OCI-M1 (cell line): Measurements from ENCODE around the gene SNCG.
A peak's percentile ranks its signal among the peaks of the same experiment; 100 is the strongest.
"Not testable (repeated sequence)": the region's sequence is repeated elsewhere in the genome, so short reads cannot be mapped to it uniquely, and the experiment has no call there.

Experiments
- DNase-seq: peaks from one replicate; lab custom pipeline; 2025; lab: John Stamatoyannopoulos, UW

Gene SNCG

DNA sequence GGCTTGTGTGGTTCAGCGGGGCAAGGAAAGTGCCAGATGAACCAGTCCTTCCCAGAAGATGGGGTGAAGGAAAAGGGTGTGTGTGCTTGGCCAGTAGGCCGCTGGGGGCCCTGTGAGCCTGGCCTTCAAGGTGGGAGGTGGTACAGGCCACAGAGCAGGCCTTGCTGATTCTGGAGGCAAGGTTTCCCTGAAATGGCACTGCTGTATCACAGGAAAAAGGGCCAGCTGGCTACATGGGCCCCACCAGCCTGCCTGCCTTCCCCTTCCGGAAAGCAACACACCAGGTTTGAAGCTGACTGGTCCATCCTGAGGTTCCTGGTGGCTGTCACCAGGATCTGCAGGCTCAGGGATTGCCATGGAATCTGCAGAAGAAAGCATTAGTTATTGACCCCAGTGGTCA, 13.5 kb upstream of the SNCG start:
- no peak for DNase-seq

DNA sequence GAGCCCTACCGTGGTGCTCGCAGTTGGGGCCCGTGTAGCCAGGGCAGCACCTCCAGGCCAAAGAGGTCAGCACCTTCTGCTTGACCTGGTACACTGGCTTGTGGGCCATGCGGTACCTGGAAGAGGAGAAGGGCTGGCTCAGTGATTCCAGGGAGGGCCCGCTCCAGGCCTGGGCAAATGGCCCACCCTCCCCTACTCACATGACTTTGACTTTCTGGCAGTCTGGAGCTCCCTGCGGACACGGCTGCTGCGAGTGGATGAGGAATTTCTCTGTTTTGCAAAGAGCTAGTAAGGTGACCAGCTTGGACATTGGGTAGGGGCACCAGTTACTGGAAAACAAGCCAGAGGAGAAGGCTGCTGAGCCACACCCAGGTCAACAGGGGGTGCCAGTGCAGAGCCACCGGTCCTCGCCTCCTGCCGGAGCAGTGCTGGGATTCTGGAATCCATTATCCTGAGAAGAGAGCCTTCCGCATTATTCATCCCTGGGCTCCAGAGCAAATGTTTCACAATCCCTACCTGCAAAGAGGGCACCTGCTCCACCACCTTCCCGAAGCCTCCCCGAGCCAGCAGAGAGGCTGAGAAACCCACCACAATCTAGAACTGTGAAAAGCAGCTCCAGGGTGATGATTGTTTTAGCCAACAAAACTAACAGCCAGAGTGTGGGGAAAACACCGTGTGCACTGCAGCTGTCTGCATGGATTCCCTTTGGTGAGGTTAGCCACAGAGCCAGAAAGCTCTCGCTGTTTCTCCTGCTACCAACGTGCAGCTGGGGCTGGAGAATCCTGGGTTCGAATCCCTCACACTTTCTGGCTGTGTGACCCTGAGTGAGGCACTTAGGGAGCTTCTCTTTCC, 12.8 kb upstream of the SNCG start:
- no peak for DNase-seq

DNA sequence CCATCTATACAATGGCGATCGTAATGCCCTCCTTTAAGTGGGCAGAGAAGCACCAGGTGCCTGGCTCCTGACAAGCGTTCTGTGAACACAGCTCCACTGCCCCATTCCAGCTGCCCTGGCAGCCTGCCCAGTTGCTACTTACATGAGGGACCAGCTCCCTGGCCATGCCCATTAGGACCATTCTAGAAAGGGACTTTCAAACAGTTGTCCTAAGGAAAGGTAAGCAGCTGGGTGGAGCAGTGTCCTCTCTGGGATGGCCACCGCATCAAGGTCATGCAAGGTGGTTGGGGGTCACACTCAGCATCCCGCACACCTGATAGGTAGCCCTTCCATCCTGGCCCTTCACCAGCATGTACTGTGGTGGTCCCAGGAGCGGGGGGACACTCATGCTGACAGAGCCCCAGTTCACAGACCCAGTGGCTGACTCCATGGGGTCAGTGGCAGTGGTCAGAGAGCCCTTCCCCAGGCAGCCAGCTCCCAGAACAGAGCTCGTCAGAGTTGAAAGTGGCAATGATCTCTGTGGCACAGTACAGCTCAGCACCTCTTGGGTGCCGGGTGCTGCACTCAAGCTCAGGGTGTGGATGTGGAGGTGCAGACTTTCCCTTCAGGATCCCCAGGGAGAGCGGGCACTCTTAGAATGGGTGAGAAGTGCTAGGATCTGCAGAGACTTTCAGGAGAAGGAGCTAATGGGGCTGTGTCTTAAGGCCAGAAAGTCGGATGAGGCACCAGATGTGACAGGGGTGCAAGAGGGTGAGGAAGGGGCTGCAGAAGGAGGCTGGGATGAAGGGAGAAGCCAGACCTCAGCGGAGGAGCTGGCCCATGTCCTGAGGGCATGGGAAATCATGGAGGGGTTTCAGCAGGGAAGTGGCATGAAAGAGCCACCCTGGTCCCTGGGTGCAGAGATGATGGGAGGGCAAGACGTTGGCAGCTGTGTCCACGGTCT, 11.9 kb upstream of the SNCG start:
- no peak for DNase-seq

DNA sequence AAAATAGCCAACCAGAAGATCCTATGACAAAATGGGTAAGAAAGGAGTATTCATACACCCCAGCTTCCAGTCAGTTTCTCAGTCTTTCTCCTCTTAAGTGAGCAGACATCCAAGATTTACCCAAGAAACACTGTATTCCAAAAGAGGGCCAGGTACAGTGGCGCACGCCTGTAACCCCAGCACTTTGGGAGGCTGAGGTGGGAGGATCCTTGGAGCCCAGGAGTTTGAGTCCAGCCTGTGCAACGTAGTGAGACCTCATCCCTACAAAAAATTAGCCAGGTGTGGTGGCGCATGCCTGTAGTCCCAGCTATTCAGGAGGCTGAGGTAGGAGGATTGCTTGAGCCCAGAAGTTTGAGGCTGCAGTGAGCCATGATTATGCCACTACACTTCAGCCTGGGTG, 10.6 kb upstream of the SNCG start:
- DNase-seq = not testable (repeated sequence)

DNA sequence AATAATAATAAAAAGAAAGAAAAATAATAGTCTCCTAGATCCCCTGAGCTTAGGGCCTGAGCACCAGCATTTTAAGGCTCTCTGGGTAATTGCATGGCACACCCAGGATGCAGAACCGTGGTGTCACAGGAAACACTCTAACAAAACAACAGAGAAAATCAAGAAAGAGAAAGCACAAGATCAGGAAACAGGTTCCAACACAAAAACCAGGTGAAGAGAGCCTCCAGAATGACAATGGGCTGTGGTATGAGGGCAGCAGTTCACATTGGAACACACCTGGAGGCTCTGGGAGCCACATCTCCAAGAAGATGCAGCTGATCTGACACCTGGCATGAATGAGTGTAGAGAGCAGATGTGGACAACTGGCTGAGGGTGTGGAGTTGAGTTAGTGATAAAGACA, 8.1 kb upstream of the SNCG start:
- no peak for DNase-seq

DNA sequence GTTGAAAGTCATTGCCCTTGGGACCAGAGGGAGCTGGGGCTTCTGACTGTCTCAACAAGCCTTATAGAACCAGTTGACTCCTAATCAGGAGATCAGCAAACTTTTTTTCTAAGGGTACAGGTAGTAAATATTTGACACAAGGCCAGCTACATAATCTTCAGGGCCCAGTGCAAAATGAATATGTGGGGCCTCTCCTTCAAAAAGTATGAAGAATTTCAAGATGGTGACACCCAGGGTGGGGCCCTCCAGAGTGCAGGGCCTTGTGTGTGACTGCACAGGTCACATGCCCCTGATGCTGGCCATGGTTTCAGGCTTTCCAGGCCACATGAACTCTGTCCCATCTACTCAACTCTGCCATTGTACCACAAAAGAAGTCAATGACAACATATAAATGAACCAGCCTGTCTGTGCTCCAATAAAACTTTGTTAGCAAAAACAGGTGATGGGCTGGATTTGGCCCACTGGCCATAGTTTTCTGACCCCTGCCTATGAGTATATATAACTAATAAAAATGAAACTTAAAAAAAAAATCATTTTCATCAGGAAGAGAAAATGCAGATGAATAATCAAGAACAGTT, 7.1 kb upstream of the SNCG start:
- no peak for DNase-seq

DNA sequence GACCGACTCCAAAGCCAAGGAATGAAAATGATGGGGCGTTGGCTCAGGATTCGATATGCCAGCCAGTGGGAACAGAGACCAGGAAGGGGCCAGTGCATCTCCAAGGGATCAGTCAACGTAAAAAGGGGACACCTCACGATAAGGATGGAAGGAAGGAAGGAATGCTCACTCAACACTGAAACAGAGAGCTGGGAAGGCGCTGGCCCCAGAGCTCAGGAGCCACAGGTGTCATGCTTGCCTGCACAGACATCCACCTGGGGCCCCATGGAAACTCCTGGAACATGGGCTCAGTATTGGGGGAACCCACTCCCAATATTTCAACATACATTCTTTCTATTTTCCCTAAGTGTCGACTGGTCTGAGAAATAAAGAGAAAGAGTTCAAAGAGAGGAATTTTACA, 6.3 kb upstream of the SNCG start:
- no peak for DNase-seq

DNA sequence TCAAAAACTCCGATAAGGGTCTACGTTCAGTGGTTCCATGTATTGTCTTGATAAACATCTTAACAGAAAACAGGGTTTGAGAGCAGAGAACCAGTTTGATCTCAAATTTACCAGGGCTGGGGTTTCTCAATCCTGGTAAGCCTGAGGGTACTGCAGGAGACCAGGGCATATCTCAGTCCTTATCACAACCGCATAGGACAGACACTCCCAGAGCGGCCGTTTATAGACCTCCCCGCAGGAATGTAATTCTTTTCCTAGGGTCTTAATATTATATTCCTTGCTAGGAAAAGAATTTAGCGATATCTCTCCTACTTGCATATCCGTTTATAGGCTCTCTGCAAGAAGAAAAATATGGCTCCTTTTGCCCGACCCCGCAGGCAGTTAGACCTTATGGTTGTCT, 5.7 kb upstream of the SNCG start:
- peak; percentile 38 for DNase-seq

DNA sequence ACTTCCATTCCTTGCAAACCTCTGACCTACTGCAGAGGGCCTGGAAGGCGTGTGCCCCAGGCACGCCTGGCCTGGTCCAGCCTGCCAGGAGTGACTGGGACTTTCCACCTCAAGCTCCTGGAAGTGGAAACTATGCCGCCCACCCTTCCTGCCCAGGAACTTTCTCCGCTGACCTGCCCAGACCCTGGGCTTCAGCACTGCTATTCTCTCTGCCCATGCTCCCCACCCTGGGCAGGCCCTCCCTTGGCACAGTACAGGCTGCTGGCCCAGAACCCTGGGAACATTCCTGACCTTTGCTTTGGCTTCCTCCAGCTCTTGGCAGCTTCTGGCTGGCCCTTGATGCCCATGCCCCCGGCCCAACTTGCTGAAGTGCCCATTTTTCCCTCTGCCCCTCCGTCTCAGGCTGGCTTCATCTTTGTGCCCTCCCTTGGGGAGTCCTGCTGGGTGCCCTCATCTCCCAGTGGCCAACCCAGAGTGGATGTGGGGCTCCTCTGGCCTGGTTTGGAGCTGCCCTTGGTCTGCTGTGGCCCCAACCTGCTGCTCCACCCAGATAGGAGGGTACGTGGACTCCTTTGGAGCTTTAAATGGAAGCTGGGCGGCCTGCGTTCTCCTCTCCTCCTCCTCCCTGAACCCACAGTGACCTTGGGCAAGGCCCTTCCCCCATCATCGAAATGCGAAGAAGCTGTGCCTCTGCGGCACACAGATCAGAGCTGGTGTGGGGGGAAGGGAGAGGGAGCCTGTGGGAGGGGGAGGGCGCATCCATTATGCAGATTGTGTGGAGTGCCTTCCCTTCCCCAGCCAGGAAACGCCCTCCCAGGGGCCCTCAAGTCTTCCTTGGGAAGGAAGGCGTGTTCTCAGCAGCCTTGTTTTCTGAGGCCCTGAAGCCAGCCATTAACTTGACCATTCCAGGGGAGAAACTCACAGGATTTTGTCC, 4.4 kb upstream of the SNCG start:
- DNase-seq = no peak

DNA sequence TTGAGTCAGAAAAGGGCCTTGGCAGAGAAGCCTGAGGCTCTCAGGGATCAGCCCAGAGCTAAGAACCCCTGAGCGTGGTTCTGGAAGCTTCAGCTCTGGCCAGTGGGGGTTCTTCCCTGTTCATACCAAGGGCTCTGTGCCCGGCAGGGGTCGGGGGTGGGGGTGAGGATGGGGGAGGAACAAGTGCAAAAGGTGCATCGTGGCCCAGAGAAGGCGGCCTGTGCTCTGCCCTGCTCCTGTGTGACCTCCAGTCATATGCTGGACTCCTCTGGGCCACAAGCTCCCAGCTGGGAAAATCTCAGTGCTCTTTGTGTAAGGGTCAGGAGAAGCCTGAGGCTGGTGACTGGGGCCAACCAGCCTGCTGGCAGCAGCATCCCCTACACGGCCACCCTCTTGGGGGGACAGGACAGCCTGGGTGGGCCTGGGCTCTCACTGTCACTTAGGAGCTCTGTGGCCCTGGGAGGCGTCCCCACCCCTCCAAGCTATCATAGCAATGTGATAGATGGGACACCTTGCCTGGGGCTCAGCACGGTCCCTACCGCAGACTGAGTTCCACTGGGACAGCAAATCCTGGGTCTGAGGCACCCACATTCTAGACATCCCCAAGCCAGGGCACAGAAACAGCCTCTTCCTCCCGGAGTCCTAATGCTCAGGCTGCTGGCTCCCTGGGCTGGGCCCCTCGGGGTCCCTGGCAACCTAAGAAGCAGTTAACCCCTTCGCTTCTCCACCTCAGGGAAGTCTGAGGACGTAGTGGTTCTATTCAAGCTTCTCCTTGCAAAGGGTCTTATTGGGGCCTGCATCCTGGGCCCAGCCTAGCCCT, 3.5 kb upstream of the SNCG start:
- no peak for DNase-seq

DNA sequence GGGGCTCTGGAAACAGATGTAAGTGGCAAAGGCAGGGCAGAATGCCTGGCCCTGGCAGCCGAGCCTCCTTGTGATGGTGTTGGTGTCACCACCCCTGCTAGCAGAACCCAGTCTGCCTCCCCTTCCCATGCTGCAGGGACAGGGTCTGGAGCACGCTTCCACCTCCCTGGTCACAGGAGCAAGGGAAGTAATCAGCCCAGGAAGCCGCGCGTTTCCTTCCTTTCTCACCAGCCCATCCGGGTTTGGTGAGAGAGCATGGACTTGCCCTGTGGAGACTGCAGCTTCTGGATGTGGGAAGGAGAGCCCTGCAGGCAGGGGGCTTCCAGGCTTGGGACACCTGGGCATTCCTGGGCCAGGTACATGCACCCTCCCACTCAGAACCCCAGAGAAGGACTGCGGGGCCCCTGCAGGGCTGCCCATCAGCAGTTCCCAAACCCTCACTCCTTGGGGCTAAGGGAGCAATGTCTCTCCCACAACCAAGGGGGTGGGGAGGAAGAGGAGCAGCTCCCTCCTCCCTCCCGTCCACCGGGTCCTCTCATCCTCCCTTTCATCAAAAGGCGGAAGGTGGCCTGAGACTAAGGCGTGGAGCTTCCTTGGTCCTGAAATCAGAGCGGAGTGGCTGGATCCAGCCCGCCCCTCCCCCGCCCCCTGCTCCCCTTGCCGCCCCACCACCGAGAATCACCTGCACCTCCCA, 2.8 kb upstream of the SNCG start:
- no peak for DNase-seq

DNA sequence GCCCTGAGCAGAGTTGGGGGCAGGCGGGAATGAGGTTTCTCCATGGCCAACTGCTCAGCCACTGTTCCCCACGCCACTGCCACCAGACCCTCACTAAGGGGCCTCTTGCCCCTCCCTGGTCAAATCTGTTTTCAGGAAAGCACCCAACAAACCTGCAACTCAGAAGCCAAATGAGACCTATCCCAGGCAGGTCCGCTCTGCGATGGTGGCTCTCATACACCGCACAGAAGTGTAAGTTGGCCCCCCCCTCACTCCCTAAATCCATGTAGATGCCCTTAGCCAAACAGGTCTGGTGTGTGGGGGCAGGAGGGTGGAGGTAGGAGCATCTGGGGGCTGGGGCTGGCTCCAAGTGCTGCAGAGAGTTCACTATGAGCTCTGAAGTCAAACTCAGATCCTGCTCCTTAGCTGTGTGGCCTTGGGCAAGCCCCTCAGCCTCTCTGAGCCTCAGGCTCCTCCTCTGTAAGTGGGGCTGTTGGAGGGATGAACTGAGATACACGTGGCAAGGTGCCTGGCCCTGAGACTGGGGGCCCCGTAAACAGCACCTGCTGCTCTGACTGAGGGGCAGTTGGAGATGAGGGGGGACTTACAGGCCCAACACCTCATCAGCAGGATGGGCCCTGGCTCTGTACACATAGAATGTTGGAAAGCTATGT, 2.1 kb upstream of the SNCG start:
- DNase-seq = no peak

DNA sequence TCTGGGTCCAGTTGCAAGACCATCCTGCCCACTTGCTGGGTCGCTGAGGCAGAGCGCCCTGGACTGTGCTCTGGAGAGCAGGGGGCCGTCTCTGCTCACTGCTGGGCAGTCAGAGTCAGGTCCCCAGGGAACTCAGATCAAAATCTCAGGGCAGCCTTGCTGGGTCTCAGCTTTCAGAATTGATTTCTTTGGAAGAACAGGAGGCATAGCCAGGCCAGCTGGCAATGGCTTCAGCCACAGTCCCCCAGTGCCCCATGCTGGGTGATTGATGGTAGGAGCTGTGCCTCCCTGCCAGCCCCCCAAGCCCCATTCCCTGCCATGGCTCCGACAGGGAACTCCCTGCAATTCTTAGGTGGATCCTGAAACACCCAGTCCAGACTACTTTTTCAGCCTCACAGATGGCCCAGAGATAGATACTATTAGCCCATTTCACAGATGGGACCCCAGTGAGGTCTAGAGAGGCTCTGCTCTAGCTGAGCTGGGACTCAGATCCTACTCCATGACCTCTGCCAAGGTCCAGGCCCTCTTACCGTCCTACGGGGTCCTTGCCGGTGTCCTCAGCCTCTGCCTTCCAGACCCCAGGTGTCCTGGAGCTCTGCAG, 1.5 kb upstream of the SNCG start:
- no peak for DNase-seq

DNA sequence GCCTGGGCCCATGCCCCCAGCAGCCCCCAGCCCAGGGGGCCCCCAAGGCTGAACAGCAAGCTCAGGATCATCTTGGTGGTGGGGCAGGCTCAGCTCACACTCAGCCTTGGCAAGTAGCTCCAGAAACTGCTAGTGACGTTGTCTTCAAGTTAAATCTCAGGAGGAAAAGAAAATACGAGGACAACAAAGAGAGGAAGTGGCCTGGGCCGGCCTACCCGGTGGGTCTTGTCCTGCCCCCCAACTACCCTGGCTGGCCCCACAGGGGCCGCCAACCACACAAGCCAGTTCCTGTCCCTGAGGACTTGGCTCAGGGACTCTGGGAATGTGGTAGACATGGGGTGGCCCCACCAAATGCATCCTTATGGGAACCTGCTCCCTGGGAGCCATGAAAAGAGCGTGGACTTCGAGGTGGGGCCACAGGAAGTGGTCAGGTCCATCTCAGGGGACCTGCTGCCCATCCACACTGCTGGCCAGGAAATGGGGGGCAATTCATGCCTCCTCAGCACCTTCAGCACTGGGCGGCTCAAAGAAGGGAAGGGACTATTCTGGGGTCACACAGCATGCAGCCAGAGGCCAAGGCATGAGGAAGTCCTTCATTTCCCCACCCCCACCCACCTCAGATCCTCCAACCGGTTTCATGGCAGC, 806 bp upstream of the SNCG start, which contains the start of gene MMRN2:
TSS of gene MMRN2 (minus strand) at position 145 of the 645 bp plus-strand sequence. CDS start at position 71, 74 bp downstream.
- DNase-seq = no peak

DNA sequence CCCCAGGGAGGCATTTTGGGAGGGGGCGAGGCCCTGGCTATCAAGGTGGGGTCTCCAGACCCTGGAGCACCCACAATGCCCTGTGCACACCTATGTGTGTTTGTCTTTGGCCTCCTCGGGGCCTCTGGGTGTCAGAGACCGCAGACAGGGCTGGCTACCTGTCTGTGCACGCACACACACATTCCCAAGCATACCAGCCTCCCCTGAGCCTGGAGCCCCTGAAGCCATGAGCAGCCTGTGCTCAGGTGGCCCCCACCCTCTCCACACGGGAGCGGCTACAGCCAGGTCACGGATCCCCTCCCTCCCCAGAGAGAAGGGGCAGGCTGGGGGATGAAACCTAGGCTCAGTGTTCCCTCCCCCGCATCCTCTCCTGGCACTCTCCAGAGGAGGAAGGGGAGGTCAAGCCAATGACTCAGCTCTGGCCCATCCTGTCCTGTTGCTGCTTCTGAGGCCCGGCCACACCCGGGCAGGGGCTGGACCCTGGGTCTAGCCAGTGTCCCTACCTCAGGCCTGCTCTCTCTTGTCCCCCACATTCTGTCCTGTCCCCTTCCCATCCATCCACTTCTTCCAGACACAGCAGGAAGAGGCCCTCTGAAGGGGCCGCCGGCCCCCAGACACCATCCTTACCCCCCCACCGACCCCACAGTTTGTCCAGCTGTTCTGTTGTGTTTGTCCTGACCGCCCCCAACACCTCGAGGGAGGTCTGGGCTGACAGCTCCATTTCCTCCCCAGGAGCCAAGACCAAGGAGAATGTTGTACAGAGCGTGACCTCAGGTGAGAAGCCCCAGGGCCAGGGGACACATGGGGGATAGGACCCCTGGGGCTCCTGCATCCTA, 720 bp downstream of the SNCG start:
- DNase-seq = peak; percentile 71

DNA sequence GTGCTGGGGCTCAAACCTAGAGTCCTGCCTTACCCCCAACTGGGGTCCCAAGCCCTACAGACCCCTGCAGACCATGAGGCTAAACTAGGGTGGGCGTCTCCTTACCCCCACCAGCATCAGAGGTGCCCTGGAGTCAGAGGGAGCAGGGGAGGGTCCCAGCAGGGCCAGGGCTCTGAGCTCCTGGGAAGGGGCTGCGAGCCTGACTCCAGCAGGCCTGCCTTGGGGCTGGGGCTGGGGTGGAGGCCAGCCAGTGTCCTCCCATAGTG, 1.3 kb downstream of the SNCG start:
- DNase-seq = no peak

DNA sequence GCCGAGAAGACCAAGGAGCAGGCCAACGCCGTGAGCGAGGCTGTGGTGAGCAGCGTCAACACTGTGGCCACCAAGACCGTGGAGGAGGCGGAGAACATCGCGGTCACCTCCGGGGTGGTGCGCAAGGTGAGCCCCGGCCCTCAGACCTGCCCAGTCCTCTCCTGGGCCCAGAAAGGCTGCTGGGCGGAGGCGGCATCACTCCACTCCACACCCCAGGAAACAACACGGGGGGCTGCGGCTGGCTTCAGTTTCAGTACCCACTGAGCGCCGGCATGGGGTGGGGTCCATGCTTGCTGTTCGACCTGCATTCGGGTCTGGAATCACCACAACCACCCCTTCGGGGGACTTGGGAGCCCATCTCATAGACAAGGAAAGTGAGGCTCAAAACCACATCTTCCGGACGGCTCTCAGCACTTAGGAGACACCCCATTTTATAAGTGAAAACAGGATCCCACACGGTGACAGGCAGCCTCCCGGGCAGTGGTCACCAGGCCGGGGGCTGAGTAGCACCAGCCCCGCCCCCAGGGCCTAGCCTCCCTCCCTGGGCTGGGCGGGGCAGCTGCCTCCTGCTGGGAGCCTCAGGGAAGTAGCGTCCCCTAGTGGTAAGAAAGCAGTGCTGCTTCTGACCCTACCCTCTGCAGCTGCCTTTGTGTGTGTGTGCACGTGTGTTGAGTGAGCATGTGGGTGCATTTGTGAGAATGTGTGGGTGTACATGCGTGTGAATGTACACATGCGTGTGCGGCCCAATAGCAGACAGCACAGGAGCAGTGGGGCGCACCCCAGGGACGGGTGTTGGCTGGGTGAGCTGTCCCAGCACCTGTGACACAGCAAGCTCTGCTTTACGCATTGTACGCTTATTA, 1.8 kb downstream of the SNCG start:
- DNase-seq = peak; percentile 90
